Epidermal melanocyte (primary cell): ENCODE results near the gene ADD1.
"Not testable (repeated sequence)": the region's sequence is repeated elsewhere in the genome, so short reads cannot be mapped to it uniquely, and the experiment has no call there.

Experiments
- DNase-seq: peaks from one replicate; pipeline ENCODE4 v3.0.0; 2011; ENCODE audit warnings: low spot score; ENCODE audit not compliant: insufficient read length

The ADD1 gene

GRCh38 chr4:2882341-2882740 is 38.7 kb downstream of the ADD1 start:
- DNase-seq: no peak

GRCh38 chr4:2886161-2886560 is 42.5 kb downstream of the ADD1 start:
- DNase-seq: no peak

GRCh38 chr4:2886622-2887021 is 43.0 kb downstream of the ADD1 start:
- DNase-seq: no peak

GRCh38 chr4:2887343-2887742 is 43.7 kb downstream of the ADD1 start:
- no peak for DNase-seq

DNA sequence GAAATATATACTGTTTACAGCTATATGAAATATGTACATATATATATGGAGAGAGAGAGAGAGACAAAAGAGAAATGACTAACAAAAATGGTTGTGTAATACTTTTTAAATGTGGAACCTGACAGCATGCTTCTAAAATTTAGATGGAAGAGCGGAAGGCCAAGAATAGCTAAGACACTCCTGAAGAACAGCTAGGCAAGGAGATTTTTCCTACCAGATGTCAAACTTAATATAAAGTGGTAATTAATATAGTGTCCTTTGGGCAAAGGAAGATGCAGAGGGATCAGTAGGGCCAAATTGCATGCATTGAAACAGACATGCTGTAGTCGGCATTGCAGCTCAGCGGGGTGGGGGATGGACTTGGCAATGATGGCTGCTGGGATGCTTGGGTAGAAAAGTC is 45.2 kb downstream of the ADD1 start:
- DNase-seq: no peak

- DNase-seq: peak; percentile 32
Observed at GRCh38 chr4:2891294-2891693, 47.6 kb downstream of the ADD1 start.

DNA sequence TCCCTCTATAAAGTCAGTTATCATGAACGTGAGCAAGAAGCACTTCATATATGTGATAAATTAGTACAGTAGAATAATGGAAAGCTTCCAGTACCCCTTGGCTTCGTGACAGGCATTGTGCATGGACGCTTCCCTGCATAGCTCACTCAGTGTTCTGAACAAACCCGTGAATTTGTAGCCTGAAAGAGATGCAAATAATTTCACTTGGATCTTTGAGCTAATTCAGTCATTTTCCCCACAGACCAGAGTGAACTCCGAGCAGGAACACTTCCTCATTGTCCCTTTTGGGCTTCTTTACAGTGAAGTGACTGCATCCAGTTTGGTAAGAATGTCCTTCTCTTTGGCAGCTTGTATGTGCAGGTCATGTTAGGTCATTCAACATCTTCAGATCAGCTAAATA is 50.1 kb downstream of the ADD1 start:
- no peak for DNase-seq

- no peak for DNase-seq
Observed at GRCh38 chr4:2898001-2898400, 54.4 kb downstream of the ADD1 start.

GRCh38 chr4:2900741-2901140 is 57.1 kb downstream of the ADD1 start:
- DNase-seq: no peak

DNA sequence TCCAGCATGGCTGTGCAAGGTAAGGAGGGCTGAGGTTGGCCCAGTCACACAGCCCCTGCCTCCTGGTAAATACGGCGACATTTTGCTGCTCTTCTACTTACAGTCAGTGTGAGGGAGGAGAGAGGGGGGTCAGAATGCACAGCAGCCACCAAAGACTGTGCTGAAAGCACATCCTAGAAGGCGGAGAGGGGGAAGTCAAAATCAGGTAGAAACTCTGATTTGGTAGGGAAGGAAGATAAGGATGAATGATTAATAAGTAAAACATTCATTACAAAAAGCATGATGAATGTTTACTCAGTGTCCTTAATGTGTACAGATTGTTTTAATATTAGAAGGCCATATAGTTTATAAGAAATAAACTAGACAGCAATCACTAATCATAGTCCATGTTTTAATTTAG is 57.5 kb downstream of the ADD1 start:
- DNase-seq: no peak

DNA sequence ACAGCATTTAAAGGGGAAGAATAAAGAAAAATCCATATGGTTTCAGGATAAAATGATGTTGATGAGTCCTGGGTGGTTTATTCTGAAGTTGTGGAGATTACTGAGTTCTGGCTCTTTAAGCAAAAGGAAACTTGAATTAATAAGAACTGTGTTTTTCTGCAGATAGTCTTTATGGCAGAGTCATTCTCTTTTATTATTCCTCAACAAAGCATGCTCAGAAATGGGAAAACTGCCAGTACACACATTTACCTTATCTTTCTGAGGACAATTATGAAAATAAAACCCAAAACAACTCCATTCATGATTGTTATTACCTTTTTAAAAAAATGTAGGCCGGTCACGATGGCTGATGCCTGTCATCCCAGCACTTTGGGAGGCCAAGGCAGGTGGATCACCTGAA is 58.5 kb downstream of the ADD1 start:
- DNase-seq: no peak

DNA sequence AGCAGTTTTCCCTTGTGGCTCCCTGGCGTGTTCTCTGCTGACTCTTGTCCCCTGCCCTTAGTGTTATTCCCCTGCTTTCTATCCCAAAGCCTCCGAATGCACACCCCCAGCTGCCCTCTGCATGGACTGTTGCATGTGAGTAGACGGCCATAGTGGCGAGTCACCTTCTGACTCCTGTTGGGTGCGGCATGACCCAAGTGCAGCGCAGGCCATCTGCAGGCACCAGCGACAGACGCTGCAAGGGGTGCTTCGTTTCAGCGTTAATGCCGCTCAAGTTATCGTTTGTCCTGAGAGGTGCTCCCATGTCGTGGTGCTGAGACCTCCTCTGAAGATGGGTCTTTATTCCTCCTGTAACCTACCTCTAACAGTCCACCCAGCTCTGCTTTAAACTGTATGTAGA is 61.9 kb downstream of the ADD1 start:
- no peak for DNase-seq

DNA sequence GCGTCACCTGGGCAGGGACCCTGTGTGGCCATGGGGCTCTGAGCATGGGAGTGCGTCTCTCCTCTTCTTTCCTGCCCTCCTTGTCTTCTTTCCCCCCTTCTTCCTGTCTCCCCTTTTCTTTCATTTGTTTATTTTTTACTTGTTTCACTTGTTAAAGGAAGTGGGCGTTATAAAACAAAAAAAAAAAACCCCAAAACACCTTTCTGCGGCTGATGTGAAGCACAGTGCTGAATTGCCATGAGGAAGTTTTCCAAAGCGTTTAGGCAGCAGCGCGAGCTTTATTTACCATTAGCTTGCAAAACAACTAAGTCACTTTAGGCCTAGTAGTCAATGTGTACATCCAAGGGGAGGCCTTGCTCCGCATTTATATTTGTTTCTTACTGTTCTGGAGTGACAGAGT is 62.6 kb downstream of the ADD1 start:
- DNase-seq: no peak

DNA sequence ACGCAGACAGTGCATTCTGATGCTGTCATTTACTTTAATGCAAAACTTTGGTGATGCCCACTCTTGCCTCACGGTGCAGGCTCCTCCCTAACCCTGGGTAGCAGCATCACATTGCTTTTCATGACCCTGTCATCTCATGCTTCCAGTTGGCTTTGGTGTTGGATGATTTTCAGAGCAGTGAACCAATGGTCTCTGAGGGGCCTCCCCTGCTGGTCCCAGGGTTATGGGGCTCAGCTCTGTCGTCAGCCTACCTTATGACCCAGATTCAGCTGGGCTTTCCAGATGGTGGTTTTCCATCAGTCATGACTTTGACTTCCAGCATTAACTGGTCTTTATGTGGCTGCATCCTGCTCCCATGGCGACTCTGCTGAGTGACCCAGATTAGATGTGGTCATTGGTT is 63.6 kb downstream of the ADD1 start:
- DNase-seq: no peak

DNA sequence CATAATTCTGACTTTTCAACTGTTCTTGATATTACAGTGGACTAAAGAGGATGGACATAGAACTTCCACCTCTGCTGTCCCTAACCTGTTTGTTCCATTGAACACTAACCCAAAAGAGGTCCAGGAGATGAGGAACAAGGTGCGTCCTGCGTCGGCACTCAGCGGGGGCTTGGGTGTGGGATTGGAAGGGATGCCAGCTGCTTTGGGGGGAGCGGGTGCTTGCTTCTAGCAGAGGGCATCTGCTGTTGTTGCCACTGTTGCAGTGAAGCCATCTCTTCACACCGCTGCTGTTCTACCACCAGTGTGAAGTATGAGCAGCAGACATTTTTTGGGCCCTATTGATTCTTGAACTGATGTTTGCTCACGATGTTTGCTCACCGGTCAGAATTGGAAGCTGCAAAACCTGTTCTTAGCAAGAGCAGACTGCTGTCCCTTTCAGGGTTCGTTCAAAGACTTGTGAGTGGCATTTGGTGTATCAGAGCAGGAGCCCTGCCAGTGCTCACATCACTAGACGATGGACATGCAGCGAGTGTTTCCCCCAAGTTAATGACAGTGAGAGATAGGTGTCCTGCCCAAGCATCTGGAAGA is 64.2 kb downstream of the ADD1 start:
- DNase-seq: no peak

DNA sequence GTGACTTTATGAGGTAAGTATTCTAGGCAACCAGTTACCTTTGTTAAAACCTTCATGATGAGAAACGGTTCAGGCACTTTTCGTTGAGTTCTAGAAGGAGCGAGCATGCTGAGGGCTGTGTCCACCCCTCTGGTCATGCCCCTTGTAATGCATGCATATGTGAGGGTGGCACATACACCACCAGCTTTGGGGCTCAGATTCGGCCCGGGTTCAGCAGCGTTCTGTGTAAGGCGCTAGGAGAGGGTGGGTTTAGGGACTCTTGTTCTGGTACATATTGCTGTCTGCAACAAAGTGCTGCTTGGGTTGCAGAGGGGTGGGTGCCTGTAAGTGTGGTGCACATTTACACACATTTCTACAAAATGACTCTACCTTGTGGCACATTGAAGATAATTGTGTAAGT is 65.0 kb downstream of the ADD1 start:
- DNase-seq: no peak

GRCh38 chr4:2909583-2909982 is 65.9 kb downstream of the ADD1 start:
- no peak for DNase-seq

DNA sequence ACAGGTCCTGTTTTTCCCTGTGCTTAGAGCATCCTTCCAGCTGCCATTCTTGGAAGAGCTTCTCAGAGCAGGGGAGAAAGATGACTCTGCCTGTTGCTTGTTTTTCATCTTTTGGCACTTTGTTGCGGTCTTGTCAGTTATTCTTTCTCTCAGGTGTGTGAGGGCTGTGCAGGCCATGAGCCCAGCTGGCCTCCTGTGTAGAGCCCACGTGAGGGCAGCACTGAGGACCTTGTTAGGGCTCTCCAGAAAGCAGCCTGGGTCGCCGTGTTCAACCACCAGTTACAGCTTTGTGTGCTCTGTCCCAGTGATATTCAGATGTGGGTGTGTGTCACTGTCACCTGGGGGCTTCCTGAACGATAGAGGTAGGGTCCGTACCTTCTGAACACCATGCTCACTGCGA is 66.8 kb downstream of the ADD1 start:
- no peak for DNase-seq

- DNase-seq: no peak
Observed at GRCh38 chr4:2911868-2912267, 68.2 kb downstream of the ADD1 start.

- no peak for DNase-seq
Observed at GRCh38 chr4:2913168-2913567, 69.5 kb downstream of the ADD1 start.

GRCh38 chr4:2914256-2915126 is 70.8 kb downstream of the ADD1 start:
- no peak for DNase-seq

DNA sequence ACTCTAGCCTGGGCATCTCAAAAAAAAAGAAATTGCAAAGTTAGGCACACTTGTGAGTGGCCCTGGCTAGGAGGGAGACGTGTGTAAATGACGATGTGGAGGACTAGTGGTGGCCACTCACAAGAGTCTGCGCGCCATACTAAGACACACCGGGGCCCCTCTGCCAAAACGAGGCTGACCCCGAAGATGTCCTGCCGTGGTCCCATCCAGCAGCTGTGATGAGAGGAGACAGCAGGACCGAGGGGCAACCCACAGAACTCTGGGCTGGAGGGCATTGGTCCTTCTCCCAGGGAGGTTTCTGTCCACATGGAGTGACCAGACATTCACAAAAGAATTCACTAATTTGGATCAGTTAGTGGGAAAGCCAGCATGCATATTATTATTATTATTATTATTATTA is 72.1 kb downstream of the ADD1 start:
- no peak for DNase-seq

DNA sequence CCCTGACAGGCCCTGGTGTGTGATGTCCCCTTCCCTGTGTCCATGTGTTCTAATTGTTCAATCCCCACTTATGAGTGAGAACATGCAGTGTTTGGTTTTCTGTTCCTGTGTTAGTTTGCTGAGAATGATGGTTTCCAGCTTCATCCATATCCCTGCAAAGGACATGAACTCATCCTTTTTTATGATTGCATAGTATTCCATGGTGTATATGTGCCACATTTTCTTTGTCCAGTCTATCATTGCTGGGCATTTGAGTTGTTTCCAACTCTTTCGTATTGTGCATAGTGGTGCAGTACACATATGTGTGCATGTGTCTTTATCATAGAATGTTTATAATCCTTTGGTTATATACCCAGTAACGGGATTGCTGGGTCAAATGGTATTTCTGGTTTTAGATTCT is 73.1 kb downstream of the ADD1 start:
- not testable (repeated sequence) for DNase-seq
